ENCODE measurements around the gene PPIL4.

PPIL4 gene

GRCh38 chr6:149457316-149457884 lies 88.4 kb downstream of the PPIL4 start:
- DNase-seq, result no peak

- DNase-seq, result no peak
Observed at GRCh38 chr6:149456311-149457021, 89.4 kb downstream of the PPIL4 start.

- DNase-seq, result no peak
Observed at GRCh38 chr6:149455031-149455732, 90.7 kb downstream of the PPIL4 start.
